Renal cortex interstitium (tissue), 11 donors: ENCODE results near the gene SLC9A5. TPM values are rescaled to one million over a fixed set of nuclear protein-coding genes. Genes with fewer than 3 reads are reported as not detected.

ENCODE experiments used
- DNase-seq, 11 donors: peaks; one replicate each; pipeline ENCODE4 v3.0.0-alpha.2; 2013; ENCODE audit warnings: low read depth in 9 of 11, low spot score in 4 of 11; ENCODE audit errors: extremely low read depth in 1 of 11
- polyA plus RNA-seq, 3 donors: library from polyadenylated mRNA; unstranded; fragments of 120-200 nt; gene quantifications; one replicate each; pipeline ENCODE4 v1.2.1, GENCODE V29; 2013; ENCODE audit not compliant: insufficient read length in 3 of 3

The SLC9A5 gene
- polyA plus RNA-seq, 3 donors, result 3.4 to 5.5 (median 3.9) TPM

- DNase-seq, result no peak
These were observed 12.8 kb upstream of the SLC9A5 start for GRCh38 chr16:67235816-67236562.

GRCh38 chr16:67236563-67237395, 12.0 kb upstream of the SLC9A5 start:
- no peak for DNase-seq

- DNase-seq, result no peak
These were observed 11.1 kb upstream of the SLC9A5 start for GRCh38 chr16:67237396-67238277.

GRCh38 chr16:67238278-67238575, 10.6 kb upstream of the SLC9A5 start:
- no peak for DNase-seq

GRCh38 chr16:67238806-67239470, 9.8 kb upstream of the SLC9A5 start:
- no peak for DNase-seq

GRCh38 chr16:67240506-67240905, 8.3 kb upstream of the SLC9A5 start:
- no peak for DNase-seq

- no peak for DNase-seq
These were observed 7.5 kb upstream of the SLC9A5 start for GRCh38 chr16:67241008-67241900.

GRCh38 chr16:67242138-67242730, 6.5 kb upstream of the SLC9A5 start:
- DNase-seq, result no peak

GRCh38 chr16:67243481-67243880, 5.3 kb upstream of the SLC9A5 start:
- no peak for DNase-seq

- DNase-seq, result no peak
These were observed 4.2 kb upstream of the SLC9A5 start for GRCh38 chr16:67244387-67245185.

GRCh38 chr16:67245186-67245585, 3.6 kb upstream of the SLC9A5 start:
- DNase-seq, result no peak

GRCh38 chr16:67245674-67246080, 3.1 kb upstream of the SLC9A5 start:
- DNase-seq, result peak in 1 of 11 donors; percentile 33

- peak; percentile 50 to 84 (median 73) for DNase-seq
These were observed 2.6 kb upstream of the SLC9A5 start for GRCh38 chr16:67246081-67246755.

GRCh38 chr16:67246756-67247191, 2.0 kb upstream of the SLC9A5 start:
- DNase-seq, result peak in 3 of 11 donors; percentile 24 to 60 (median 41)

GRCh38 chr16:67247192-67248072, 1.3 kb upstream of the SLC9A5 start, which contains the start of gene FHOD1:
Gene FHOD1 (minus strand): TSS chr16:67247481. CDS start chr16:67247410, 71 bp downstream.
- peak; percentile 72 to 92 (median 89) for DNase-seq
